GM21576 (cell line): ENCODE measurements around the gene ARL16.
A peak's percentile ranks its signal among the peaks of the same experiment; 100 is the strongest.

ENCODE experiments used
- ATAC-seq: cut with Tn5 transposase; IDR thresholded peaks from one replicate; pipeline ENCODE4 v1.9.1; 2021; ENCODE audit warnings: mild to moderate bottlenecking, moderate library complexity; ENCODE audit not compliant: unreplicated experiment

ARL16 gene

DNA sequence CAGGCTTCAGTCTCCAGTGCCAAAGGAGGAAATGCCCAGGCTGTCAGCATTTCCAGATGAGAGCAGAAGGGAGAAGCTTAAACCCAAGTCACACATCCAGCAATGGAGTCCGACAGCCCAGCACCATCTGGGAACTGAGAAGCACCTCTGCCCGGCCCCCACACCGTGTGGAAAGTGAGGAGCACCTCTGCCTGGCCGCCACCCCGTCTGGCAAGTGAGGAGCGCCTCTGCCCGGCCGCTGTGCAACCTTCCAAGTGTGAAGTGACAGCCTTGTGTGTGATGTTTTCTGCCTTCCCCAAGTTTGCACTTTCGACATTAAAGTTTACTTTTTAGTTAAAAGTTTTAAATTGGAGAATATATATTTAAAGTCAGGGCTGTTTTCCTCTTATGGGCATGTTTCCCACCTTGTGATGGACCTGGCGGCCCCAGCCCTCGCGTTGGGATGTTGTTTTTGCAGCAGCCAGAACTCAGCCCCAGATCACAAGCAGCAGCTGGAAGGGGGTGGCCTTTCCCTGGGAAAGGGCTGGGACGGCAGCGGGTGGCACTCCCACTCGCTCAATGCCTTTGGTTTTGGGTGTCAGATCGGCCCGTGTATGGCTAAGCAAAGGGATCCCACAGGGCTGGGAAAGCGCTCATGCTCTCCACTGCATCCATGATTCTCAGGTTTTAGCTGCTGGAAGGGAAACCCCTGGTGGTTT is 9.9 kb downstream of the ARL16 start:
- no peak for ATAC-seq

GRCh38 chr17:81672954-81673353 is 10.6 kb downstream of the ARL16 start:
- no peak for ATAC-seq

- no peak for ATAC-seq
Measured at GRCh38 chr17:81672504-81672903, 11.1 kb downstream of the ARL16 start.

- ATAC-seq = no peak
Measured at GRCh38 chr17:81667754-81668153, 15.8 kb downstream of the ARL16 start.

GRCh38 chr17:81666342-81667191 is 17.0 kb downstream of the ARL16 start, which contains the start of the genes CCDC137 and OXLD1:
CCDC137 (plus strand) TSS chr17:81666737; CDS start chr17:81666767, 30 bp downstream.
OXLD1 (minus strand) TSS chr17:81666605; CDS start chr17:81666577, 28 bp downstream.
- ATAC-seq = peak; percentile 90

GRCh38 chr17:81666092-81666341 is 17.6 kb downstream of the ARL16 start:
- ATAC-seq = peak; percentile 13

GRCh38 chr17:81665205-81666091 is 18.1 kb downstream of the ARL16 start:
- peak; percentile 6 for ATAC-seq

GRCh38 chr17:81664051-81664470 is 19.5 kb downstream of the ARL16 start:
- no peak for ATAC-seq

DNA sequence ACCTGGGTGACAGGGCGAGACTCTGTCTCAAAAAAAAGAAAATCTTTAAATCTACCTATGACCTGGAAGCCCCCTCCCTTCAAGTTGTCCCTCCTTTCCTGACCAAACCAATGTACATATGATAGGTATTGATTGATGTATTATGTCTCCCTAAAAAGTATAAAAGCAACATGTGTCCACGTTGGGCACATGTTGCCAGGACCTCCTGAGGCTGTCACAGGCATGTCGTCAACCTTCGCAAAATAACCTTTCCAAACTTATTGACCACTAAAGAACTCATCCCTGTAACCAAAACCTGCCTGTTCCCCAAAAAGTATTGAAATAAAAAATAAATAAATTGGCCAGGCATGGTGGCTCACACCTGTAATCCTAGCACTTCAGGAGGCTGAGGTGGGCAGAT is 21.6 kb downstream of the ARL16 start:
- ATAC-seq = no peak

DNA sequence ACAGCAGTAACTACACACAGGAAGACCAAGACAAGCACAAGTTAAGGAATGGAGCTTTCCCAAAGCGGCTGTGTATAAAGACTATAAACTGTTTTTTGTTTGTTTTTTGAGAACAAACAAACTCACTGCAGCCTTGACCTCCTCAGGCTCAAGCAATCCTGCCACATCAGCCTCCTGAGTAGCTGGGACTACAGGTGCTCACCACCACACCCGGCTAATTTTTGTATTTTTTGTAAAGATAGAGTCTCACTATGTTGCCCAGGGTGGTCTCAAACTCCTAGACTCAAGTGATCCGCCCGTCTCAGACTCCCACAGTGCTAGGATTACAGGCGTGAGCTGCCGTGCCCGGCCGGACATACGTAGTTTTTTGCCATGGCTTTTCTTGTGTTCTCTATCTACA is 23.2 kb downstream of the ARL16 start:
- no peak for ATAC-seq

DNA sequence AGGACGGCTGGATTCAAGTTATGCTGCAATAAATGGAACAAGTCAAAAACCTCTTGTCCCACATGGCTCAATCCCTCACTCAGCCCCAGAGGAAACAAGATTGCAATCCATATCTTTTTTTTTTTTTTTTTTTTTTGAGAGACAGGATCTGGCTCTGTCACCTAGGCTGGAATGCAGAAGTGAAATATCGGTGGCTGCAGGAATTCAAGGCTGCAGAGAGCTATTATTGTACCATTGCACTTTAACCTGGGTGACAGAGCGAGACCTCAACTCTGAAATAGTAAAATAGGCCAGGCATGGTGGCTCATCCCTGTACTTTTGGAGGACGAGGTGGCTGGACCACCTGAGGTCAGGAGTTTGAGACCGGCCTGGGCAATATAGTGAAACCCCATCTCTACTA is 24.6 kb downstream of the ARL16 start:
- no peak for ATAC-seq

GRCh38 chr17:81656835-81657234 is 26.8 kb downstream of the ARL16 start:
- ATAC-seq = no peak

DNA sequence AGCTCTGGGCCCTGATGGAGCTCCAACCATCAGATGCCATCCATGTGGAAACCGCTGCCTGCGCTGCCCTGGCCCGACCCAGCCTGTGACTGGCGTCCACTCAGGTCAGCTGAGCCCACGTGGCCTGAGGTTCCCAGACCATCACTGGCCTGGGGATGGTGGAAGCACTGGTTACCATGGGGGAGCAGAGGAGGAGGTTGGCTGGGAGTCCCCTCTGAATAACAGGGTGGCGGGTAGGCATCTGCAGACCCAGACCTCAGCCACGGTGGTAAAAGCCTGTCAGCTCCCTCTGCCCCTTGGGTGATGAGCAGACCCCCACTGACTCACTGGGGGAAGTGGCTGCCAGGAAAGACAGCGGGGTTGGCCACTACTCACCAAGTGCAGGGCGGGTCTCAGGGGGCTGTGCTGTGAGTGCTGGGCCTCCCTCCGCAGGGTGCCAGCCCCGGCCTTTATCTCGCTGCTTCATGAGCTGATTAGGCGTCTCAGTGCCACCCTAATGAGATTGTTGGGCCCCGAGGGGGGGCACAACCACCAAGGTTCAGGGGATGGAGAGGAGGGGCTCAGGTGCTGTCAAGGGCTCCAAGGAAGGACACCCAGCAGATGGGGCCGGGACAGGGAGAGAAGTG is 27.4 kb downstream of the ARL16 start, which contains the start of gene PDE6G:
TSS of gene PDE6G (minus strand) at position 425 of the 626 bp plus-strand sequence. CDS start 3,237 bp downstream, outside the sequence.
- ATAC-seq = no peak

DNA sequence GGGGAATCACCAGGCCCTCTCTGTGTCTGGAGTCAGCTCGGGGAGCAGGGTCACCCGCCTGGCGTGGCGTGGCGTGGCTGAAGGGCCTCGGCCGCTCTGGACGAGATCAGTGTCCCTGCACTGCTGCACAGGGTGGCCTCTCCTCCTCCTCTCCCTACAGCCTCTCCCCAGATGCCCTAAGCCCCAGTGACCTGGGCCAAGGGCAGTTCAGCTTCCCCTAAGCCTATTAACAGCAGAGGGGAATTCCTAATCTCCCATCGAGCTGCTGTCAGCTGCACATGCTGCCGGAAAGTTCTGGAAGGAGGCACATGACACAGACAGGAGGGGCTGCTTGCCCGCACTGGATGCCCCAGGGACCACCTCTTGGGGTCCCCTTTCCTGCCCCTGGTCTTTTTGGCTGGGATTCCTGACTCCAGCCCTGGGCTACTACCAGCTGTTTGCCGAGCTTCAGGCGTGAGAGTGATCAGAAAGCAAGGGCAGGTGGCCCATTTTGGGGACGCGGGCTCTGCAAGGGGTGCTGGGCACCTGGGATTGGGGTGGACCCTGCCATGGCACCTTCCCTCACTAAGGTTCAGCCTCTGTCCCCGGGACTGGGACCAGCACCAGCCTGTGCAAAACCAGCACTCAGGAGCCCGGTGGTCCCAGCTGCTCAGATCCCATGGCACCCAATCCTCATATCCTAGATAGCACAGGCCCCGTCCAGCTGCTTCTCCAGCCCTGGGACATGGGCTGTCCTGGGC is 28.0 kb downstream of the ARL16 start:
- no peak for ATAC-seq

GRCh38 chr17:81652906-81653771 is 30.5 kb downstream of the ARL16 start:
- no peak for ATAC-seq

DNA sequence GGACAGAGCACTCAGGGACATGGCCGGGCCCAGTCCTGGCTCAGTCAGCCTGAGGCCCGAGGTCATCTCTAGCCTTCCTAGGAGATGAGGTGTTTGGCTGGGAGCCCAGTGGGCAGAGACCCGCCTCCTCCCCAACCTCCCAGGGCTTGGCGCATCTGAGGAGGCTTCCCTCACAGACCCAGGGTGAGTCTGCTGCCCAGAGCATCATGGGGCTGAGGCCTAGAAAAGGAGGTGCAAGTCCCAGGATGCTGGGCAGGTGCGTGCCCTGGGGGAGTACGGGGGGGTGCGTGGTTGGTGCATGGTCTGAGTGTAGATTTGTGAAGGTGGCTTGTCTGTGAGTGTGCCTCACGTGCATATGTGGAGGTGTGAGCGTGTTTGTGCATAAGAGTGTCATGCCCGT is 31.9 kb downstream of the ARL16 start:
- no peak for ATAC-seq

- ATAC-seq = no peak
Measured at GRCh38 chr17:81650951-81651350, 32.6 kb downstream of the ARL16 start.

DNA sequence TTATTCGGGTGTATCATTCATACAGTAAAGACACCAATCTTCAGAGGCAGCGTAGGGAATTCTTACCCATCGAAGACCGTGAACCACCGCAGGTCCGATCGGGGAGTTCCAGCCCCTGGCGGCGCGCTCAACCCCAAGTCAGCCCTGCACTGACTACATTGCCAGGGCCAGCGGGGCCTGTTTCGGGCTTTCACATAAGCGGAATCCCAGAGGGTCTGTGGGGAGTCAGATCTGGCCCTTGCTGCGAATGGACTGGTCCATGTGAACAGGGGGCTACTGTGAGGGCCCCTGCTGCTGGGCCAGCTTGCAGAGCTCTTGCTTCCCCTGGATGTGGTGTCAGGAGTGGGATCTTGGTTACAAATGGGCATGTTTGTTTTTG is 34.9 kb downstream of the ARL16 start:
- no peak for ATAC-seq
